ENCODE data around the gene SEMA3F.

SEMA3F gene

GRCh38 chr3:50126287-50127211 lies 28.6 kb upstream of the SEMA3F start:
- no peak overlapping the region for H3K4me3 ChIP-seq (ENCODE audit: low read length)
- no peaks in the 10 kb centered on the region for H3K4me1 ChIP-seq (ENCODE audit: low read length)
- H2AFZ ChIP-seq (ENCODE audit: low read depth, low read length), result no peak overlapping the region
- H3K27ac ChIP-seq (ENCODE audit: low read length), result no peak overlapping the region
- H3K27me3 ChIP-seq (ENCODE audit: low read depth, low read length), result no peaks in the 10 kb centered on the region
- H4K20me1 ChIP-seq (ENCODE audit: insufficient read depth, low read length), result no peaks in the 10 kb centered on the region
- TF ChIP-seq EZH2phosphoT487 (IDR thresholded peaks at IDR 0.05; ENCODE audit: low read depth) (no peak), CTCF (IDR thresholded peaks at IDR 0.05; ENCODE audit: low read depth, low read length) (no peak)
- H3K36me3 ChIP-seq (replicated peaks; ENCODE audit: low read depth, low read length), result peaks cover 2% of the 10 kb centered on the region
- H3K9ac ChIP-seq (ENCODE audit: low read length), result no peak overlapping the region
- H3K79me2 ChIP-seq (ENCODE audit: low read length), result no peaks in the 10 kb centered on the region
- H3K9me3 ChIP-seq (ENCODE audit: insufficient read depth, low read length), result no peaks in the 10 kb centered on the region
- H3K4me2 ChIP-seq (ENCODE audit: low read length), result no peak overlapping the region

- H3K4me1 ChIP-seq (ENCODE audit: low read length), result no peaks in the 10 kb centered on the region
- no peaks in the 10 kb centered on the region for H3K79me2 ChIP-seq (ENCODE audit: low read length)
- no peak overlapping the region for H3K9ac ChIP-seq (ENCODE audit: low read length)
- H2AFZ ChIP-seq (ENCODE audit: low read depth, low read length), result no peak overlapping the region
- H3K9me3 ChIP-seq (ENCODE audit: insufficient read depth, low read length), result no peaks in the 10 kb centered on the region
- H3K4me3 ChIP-seq (ENCODE audit: low read length), result no peak overlapping the region
- no peaks in the 10 kb centered on the region for H3K36me3 ChIP-seq (replicated peaks; ENCODE audit: low read depth, low read length)
- no peaks in the 10 kb centered on the region for H3K27me3 ChIP-seq (ENCODE audit: low read depth, low read length)
- no peak overlapping the region for H3K27ac ChIP-seq (ENCODE audit: low read length)
- TF ChIP-seq CTCF (IDR thresholded peaks at IDR 0.05; ENCODE audit: low read depth, low read length), result no peak
- no peak for TF ChIP-seq EZH2phosphoT487 (IDR thresholded peaks at IDR 0.05; ENCODE audit: low read depth)
- no peaks in the 10 kb centered on the region for H4K20me1 ChIP-seq (ENCODE audit: insufficient read depth, low read length)
- H3K4me2 ChIP-seq (ENCODE audit: low read length), result no peak overlapping the region
Observed at GRCh38 chr3:50127251-50127691, 27.9 kb upstream of the SEMA3F start.

GRCh38 chr3:50128001-50128400 lies 27.1 kb upstream of the SEMA3F start:
- H3K27me3 ChIP-seq (ENCODE audit: low read depth, low read length), result peaks cover 4% of the 10 kb centered on the region; the same call in 1 of the 2 replicates
- no peak overlapping the region for H3K4me2 ChIP-seq (ENCODE audit: low read length)
- H3K4me3 ChIP-seq (ENCODE audit: low read length), result no peak overlapping the region
- no peaks in the 10 kb centered on the region for H4K20me1 ChIP-seq (ENCODE audit: insufficient read depth, low read length)
- H3K36me3 ChIP-seq (replicated peaks; ENCODE audit: low read depth, low read length), result no peaks in the 10 kb centered on the region
- no peaks in the 10 kb centered on the region for H3K79me2 ChIP-seq (ENCODE audit: low read length)
- H2AFZ ChIP-seq (ENCODE audit: low read depth, low read length), result no peak overlapping the region
- no peak for TF ChIP-seq CTCF (IDR thresholded peaks at IDR 0.05; ENCODE audit: low read depth, low read length)
- no peak for TF ChIP-seq EZH2phosphoT487 (IDR thresholded peaks at IDR 0.05; ENCODE audit: low read depth)
- no peak overlapping the region for H3K9ac ChIP-seq (ENCODE audit: low read length)
- no peaks in the 10 kb centered on the region for H3K9me3 ChIP-seq (ENCODE audit: insufficient read depth, low read length)
- no peaks in the 10 kb centered on the region for H3K4me1 ChIP-seq (ENCODE audit: low read length)
- no peak overlapping the region for H3K27ac ChIP-seq (ENCODE audit: low read length)

GRCh38 chr3:50130436-50130835 lies 24.7 kb upstream of the SEMA3F start:
- Histone ChIP-seq H3K4me2 (ENCODE audit: low read length) (no peak overlapping the region), H3K36me3 (replicated peaks; ENCODE audit: low read depth, low read length) (no peaks in the 10 kb centered on the region), H2AFZ (ENCODE audit: low read depth, low read length) (no peak overlapping the region), H3K27ac (ENCODE audit: low read length) (no peak overlapping the region), H3K27me3 (ENCODE audit: low read depth, low read length) (peaks cover 15% of the 10 kb centered on the region), H3K4me1 (ENCODE audit: low read length) (no peaks in the 10 kb centered on the region), H3K9me3 (ENCODE audit: insufficient read depth, low read length) (no peaks in the 10 kb centered on the region), H3K9ac (ENCODE audit: low read length) (no peak overlapping the region), H3K4me3 (ENCODE audit: low read length) (no peak overlapping the region), H4K20me1 (ENCODE audit: insufficient read depth, low read length) (no peaks in the 10 kb centered on the region), H3K79me2 (ENCODE audit: low read length) (no peaks in the 10 kb centered on the region)
- TF ChIP-seq CTCF (IDR thresholded peaks at IDR 0.05; ENCODE audit: low read depth, low read length) (no peak), EZH2phosphoT487 (IDR thresholded peaks at IDR 0.05; ENCODE audit: low read depth) (no peak)
